GM19395 (cell line): Measurements from ENCODE around the gene ZMIZ1.

Experiments
- ATAC-seq: cut with Tn5 transposase; IDR thresholded peaks from one replicate; pipeline ENCODE4 v1.9.1; 2021; ENCODE audit warnings: mild to moderate bottlenecking, moderate library complexity; ENCODE audit not compliant: unreplicated experiment

Gene ZMIZ1

GRCh38 chr10:79149345-79149661, 80.5 kb downstream of the ZMIZ1 start:
- no peak for ATAC-seq

GRCh38 chr10:79149662-79150443, 81.1 kb downstream of the ZMIZ1 start:
- ATAC-seq = no peak

GRCh38 chr10:79150444-79150754, 81.6 kb downstream of the ZMIZ1 start:
- no peak for ATAC-seq

GRCh38 chr10:79152423-79152817, 83.7 kb downstream of the ZMIZ1 start:
- ATAC-seq = no peak

- ATAC-seq = no peak
Measured at GRCh38 chr10:79153745-79154144, 85.0 kb downstream of the ZMIZ1 start.

- no peak for ATAC-seq
Measured at GRCh38 chr10:79155301-79156081, 86.7 kb downstream of the ZMIZ1 start.

GRCh38 chr10:79156334-79157274, 87.8 kb downstream of the ZMIZ1 start:
- no peak for ATAC-seq

GRCh38 chr10:79158004-79158340, 89.2 kb downstream of the ZMIZ1 start:
- no peak for ATAC-seq

GRCh38 chr10:79158402-79159097, 89.8 kb downstream of the ZMIZ1 start:
- ATAC-seq = no peak

- no peak for ATAC-seq
Measured at GRCh38 chr10:79159141-79159651, 90.4 kb downstream of the ZMIZ1 start.

GRCh38 chr10:79159785-79160184, 91.0 kb downstream of the ZMIZ1 start:
- no peak for ATAC-seq

- no peak for ATAC-seq
Measured at GRCh38 chr10:79160191-79160590, 91.4 kb downstream of the ZMIZ1 start.

GRCh38 chr10:79161557-79161956, 92.8 kb downstream of the ZMIZ1 start:
- ATAC-seq = no peak

- ATAC-seq = no peak
Measured at GRCh38 chr10:79162022-79162421, 93.3 kb downstream of the ZMIZ1 start.

GRCh38 chr10:79162861-79163665, 94.3 kb downstream of the ZMIZ1 start:
- no peak for ATAC-seq

GRCh38 chr10:79163666-79163975, 94.9 kb downstream of the ZMIZ1 start:
- no peak for ATAC-seq

- ATAC-seq = no peak
Measured at GRCh38 chr10:79164075-79164474, 95.3 kb downstream of the ZMIZ1 start.

GRCh38 chr10:79165070-79165778, 96.5 kb downstream of the ZMIZ1 start:
- ATAC-seq = no peak

- ATAC-seq = no peak
Measured at GRCh38 chr10:79166312-79166721, 97.6 kb downstream of the ZMIZ1 start.

GRCh38 chr10:79166741-79167140, 98.0 kb downstream of the ZMIZ1 start:
- ATAC-seq = no peak
